Measurements from ENCODE around the gene ADGRG7.

Gene ADGRG7

GRCh38 chr3:100730524-100730923 is 121.1 kb downstream of the ADGRG7 start:
- H3K4me3 ChIP-seq (replicated peaks; ENCODE audit: low read depth, low read length) = no peak overlapping the region
- DNase-seq (ENCODE audit: low read depth) = no peak
- TF ChIP-seq, protein P1, sequence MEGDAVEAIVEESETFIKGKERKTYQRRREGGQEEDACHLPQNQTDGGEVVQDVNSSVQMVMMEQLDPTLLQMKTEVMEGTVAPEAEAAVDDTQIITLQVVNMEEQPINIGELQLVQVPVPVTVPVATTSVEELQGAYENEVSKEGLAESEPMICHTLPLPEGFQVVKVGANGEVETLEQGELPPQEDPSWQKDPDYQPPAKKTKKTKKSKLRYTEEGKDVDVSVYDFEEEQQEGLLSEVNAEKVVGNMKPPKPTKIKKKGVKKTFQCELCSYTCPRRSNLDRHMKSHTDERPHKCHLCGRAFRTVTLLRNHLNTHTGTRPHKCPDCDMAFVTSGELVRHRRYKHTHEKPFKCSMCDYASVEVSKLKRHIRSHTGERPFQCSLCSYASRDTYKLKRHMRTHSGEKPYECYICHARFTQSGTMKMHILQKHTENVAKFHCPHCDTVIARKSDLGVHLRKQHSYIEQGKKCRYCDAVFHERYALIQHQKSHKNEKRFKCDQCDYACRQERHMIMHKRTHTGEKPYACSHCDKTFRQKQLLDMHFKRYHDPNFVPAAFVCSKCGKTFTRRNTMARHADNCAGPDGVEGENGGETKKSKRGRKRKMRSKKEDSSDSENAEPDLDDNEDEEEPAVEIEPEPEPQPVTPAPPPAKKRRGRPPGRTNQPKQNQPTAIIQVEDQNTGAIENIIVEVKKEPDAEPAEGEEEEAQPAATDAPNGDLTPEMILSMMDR (IDR thresholded peaks at IDR 0.05; ENCODE audit: low read length, missing control alignments) = no peak

DNA sequence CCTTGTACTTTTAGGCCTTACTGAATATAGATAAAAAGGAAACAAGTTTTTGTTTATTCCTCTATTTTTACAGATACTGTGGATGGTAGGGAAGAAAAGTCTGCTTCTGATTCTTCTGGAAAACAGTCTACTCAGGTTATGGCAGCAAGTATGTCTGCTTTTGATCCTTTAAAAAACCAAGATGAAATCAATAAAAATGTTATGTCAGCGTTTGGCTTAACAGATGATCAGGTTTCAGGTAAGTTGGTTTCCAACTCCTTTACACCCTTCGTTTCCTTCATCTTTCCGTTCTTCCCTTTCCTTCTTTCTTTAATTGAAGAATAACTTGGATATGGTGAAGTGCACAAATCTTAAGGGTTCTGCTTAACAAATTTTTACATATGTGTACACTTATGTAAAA is 123.0 kb downstream of the ADGRG7 start:
- no peak for DNase-seq (ENCODE audit: low read depth)
- TF ChIP-seq, protein P1 (IDR thresholded peaks at IDR 0.05; ENCODE audit: low read length, missing control alignments) = no peak
- H3K4me3 ChIP-seq (replicated peaks; ENCODE audit: low read depth, low read length) = no peak overlapping the region

- DNase-seq (ENCODE audit: low read depth) = peak; percentile 44
- TF ChIP-seq, protein P1 (IDR thresholded peaks at IDR 0.05; ENCODE audit: low read length, missing control alignments) = peak; percentile 46
- H3K4me3 ChIP-seq (replicated peaks; ENCODE audit: low read depth, low read length) = no peak overlapping the region
These were observed 127.9 kb downstream of the ADGRG7 start for GRCh38 chr3:100737334-100737733.

DNA sequence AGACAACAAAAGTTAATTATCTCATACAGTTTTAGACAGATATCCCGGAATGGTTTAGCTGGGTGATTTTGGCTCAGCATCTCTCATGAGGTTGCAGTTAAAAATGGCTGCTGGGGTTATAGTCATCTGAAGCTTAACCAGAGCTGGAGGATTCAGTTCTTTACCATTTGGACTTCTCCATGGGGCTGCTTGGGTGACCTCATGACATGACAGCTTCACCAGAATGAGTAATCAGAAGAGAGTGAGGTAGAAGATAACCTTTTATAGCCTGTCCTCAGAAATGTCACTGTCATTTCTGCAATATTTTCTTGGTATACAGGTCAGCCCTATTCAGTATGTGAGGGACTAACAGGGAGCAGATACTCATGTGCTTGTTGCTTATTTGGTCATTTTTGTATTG is 130.8 kb downstream of the ADGRG7 start:
- DNase-seq (ENCODE audit: low read depth) = no peak
- TF ChIP-seq, protein P1 (IDR thresholded peaks at IDR 0.05; ENCODE audit: low read length, missing control alignments) = no peak
- H3K4me3 ChIP-seq (replicated peaks; ENCODE audit: low read depth, low read length) = no peak overlapping the region

GRCh38 chr3:100743535-100743934 is 134.1 kb downstream of the ADGRG7 start:
- no peak for DNase-seq (ENCODE audit: low read depth)

GRCh38 chr3:100744671-100745070 is 135.3 kb downstream of the ADGRG7 start:
- no peak overlapping the region for H3K4me3 ChIP-seq (replicated peaks; ENCODE audit: low read depth, low read length)
- DNase-seq (ENCODE audit: low read depth) = no peak
- TF ChIP-seq, protein P1 (IDR thresholded peaks at IDR 0.05; ENCODE audit: low read length, missing control alignments) = no peak

More at GRCh38 chr3:100743535-100743934, 134.1 kb downstream of the ADGRG7 start:
- H3K4me3 ChIP-seq (replicated peaks; ENCODE audit: low read depth, low read length) = no peak overlapping the region
- TF ChIP-seq, protein P1 (IDR thresholded peaks at IDR 0.05; ENCODE audit: low read length, missing control alignments) = no peak

Data from fibroblast of pulmonary artery (primary cell).